Fibroblast of skin of left quadriceps (primary cell): Measurements from ENCODE around the gene PLXNA4.
"Not testable (repeated sequence)": the region's sequence is repeated elsewhere in the genome, so short reads cannot be mapped to it uniquely, and the experiment has no call there.

Source experiments
- DNase-seq, 2 experiments: peaks; one replicate each; pipeline ENCODE4 v3.0.0-alpha.2; 2013; ENCODE audit warnings: low read depth in 2 of 2

Gene PLXNA4

DNA sequence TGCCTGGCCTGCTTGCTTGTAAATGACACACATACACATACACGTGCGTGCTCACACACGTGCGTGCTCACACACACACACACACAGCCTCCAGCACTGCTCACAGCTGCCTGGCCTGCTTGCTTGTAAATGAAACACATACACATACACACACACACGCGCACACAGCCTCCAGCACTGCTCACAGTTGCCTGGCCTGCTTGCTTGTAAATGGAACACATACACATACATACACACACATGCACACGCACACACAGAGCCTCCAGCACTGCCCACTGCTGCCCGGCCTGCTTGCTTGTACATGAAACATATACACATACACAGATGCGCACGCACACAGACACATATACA, 397.2 kb downstream of the PLXNA4 start:
- DNase-seq: no peak

DNA sequence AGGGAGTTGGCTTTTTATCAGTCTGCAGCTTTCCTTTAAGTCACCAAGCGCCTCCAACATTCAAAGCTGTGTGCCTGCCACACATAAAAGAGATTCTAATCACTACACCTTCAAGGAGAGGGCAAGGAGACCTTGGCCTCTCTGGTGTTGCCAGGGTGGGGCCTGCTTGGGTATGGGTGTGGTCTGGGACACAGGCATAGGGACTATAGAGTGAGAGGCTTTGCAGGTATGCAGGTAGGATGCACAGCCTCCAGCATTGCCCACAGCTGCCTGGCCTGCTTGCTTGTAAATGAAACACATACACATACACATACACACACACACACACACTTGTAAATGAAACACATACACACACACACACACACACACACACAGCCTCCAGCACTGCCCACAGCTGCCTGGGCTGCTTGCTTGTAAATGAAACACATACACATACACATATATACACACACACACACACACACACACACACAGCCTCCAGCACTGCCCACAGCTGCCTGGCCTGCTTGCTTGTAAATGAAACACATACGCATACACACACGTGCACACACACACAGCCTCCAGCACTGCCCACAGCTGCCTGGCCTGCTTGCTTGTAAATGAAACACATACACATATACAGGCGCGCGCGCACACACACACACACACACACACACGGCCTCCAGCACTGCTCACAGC, 397.7 kb downstream of the PLXNA4 start:
- DNase-seq: not testable (repeated sequence)

DNA sequence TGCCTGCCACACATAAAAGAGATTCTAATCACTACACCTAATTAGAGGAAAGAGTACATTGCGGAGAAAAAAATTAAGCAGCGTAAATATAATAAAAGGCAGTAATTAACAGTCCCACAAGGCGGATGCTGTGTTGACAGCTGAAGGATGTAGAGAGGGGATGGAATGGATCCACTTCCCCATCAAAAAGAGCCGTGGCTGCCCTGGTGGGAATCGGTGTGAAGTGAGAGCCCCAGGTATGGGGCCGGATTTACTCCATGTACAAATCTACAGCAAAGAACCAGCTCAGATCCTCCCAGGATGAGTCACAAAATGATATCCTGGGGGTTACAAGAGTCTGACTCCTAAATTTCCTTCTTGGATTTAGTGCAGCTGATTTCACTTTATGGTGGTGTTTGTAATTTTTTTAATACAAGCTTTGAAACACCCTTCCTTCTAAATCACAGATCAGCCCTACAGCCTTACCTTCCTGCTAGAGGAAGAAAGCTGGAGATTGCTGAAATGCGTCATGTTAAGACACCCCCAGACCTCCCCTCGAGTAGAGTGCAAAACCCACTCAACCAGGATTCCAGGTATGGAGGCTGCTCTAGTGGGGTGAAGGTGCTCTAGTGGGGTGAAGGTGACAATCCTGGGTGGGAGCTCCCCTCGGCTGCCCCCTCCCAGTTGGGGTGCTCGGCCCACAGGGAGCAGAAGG, 398.4 kb downstream of the PLXNA4 start:
- DNase-seq: no peak

DNA sequence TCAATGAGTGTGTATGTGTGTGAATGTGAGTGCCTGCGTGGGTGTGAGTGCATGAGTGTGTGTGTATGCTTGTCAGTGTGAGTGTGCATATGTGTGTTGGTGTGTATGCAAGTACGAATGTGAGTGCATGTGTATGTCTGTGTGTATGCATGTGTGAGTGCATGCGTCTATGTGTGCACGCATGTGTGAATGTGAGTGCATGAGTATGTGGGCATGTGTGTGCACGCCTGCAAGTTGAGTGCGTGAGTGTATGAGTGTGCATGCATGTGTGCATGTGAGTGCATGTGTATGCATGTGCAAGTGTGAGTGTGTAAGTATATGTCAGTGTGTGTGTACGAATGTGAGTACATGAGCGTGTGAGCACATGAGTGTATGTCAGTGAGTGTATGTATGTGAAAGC, 399.6 kb downstream of the PLXNA4 start:
- no peak for DNase-seq

DNA sequence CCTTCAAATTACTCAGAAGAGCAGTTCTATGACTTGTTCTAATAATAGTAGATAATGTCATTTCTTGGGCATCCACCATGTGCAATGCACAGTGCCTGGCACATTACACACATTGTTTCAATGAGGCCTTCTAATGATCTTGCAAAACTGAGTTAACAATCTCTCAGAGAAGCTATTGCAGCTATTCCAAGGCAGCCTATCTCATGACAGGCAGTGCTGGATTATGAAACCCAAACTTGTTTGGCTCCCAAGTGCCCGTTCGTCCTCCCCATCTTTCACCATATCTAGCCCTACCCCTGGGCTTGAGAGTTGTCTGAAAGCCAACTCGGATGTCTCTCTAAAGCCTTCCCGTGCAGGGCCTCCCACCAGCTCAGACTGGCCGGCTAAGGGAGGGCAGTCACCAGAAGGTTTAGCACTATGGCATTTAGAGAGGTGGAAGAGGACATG, 405.1 kb downstream of the PLXNA4 start:
- DNase-seq: no peak

DNA sequence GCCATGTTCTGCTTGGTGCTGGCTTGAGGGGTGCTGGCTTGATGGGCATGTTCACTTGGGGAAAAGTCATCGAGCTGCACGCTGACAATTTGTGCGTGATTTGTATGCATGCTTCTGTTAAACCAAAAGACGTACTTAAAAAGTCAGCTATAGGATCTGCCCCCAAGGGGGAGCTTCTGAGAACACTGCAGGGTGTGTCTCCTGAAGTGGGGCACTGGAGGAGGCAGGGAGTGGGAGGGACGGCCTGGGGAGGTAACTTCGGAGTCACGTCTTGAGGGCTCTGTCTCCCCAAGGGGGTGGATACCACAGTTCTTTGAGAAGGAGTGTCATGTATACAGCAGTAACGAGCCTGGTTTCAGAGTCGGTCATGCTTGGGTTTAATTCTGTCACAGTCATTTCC, 406.5 kb downstream of the PLXNA4 start:
- DNase-seq: no peak

DNA sequence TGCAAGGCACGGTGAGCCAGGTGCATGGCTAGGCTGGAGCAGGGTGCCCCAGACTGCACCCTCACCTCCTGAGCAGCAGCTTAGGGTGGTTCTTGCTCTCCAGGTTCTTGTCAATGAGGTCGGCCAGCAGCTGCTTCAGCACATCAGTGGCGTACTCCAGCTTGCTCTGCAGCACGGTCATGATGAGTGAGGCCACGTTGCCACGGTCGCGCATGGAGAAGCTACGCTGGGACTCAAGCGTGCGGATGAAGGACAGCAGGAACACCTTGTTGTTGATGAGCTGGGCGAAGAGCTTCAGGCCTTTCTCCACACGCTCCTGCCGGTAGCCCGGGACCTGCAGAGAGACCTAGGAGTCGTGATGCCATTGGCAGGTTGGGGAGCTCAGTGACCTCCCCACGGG, 408.0 kb downstream of the PLXNA4 start:
- no peak for DNase-seq

DNA sequence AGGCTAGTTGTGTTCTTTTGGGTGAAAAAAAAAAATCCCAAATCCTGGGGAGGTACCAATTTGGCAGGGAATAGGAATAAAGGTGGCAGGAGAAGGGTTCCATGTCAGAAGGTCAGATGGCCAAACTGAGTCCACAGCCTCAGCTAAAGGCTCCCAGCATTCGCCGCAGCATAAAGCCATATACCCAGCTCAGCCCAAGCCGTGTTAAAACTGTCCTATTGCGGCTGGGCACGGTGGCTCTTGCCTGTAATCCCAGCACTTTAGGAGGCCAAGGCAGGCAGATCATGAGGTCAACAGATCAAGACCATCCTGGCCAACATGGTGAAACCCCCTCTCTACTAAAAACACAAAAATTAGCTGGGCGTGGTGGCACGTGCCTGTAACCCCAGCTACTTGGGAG, 410.6 kb downstream of the PLXNA4 start:
- DNase-seq: not testable (repeated sequence)

DNA sequence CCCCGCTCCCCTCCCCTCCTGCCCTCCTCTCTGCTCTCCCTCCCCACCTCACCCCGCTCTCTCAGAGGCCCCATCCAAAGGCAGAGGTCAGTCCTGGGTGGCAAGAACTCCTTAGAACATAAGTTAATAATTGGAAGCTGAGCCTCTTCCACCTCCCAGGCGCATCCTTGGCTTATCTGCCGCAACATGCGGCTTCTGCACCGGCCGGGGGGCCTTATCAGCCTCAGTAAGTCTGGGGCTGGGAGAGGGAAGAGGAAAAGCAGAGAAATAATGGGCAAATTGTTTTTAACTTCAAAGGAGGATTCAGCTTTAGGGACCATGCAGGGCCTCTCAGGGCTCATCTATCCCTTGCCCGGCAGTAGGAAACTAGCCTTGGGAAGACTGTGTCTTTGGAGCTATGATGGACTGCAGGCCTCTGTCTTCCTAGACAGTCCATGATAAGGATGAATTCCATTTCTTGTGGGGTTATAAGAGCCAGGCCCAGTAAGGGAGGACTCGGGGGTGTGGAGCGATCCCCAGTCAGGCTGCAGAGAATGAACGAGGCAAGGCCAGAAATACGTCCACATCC, 411.6 kb downstream of the PLXNA4 start:
- DNase-seq: no peak

DNA sequence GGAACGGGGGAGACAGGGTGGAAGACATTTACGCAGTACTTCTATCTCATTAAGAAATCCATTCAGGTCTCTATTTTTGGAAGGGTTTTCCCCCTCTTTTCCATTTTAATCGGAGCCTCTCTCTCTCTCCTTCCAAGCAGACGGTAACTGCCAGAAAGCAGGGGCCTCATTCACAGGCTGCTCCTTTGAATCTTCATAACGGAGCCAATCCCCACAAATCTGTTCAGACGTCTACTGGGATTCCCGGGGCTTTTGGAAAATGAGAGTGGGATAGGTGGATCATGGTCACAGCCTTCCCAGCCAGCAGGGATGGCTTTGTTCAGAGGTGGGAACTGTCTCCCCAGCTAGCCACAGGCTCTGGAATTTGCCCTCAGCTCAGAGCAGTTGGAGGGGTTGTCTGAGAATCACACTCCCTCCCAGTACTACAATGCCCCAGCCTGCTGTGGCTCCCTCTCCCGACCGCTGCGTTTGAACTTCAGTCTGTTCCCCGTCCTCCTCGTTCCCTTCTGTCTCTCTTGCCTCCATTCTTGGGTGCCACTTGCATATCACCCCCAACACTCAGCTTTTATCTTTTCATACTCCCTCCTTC, 413.6 kb downstream of the PLXNA4 start:
- DNase-seq: no peak

DNA sequence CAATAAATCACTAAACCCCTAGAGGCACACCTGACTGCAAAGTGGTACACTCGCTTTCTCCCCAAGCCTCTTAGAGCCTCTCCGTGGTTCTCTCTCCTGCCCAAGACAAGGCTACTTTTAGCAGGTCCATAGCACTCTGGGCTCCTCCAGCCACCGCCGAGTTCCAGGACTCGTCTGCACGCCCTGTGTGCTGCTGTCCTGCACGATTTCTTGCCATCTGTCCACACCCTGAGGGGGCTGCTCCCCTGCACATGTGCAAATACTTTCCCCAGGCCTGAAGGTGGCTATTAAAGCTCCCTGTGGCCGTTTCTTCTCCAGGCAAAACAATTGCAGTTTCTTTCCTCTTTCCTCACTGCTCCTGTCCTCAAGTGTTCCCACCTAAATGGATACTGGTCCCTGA, 414.3 kb downstream of the PLXNA4 start:
- no peak for DNase-seq

DNA sequence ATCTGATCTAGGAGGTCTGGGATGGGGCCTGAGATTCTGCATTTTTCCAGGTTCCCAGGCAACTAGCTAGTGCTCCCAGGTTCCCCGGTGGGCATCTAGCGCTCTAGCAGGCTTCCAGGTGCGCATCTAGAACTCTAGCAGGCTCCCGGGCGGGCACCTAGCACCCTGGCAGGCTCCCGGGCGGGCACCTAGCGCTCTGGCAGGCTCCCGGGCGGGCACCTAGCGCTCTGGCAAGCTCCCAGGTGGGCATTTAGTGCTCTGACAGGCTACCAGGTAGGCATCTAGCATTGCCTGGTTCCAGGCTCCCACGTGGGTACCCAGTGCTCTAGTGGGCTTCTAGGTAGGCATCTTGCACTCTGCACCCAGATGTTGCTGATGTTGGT, 414.7 kb downstream of the PLXNA4 start:
- no peak for DNase-seq

DNA sequence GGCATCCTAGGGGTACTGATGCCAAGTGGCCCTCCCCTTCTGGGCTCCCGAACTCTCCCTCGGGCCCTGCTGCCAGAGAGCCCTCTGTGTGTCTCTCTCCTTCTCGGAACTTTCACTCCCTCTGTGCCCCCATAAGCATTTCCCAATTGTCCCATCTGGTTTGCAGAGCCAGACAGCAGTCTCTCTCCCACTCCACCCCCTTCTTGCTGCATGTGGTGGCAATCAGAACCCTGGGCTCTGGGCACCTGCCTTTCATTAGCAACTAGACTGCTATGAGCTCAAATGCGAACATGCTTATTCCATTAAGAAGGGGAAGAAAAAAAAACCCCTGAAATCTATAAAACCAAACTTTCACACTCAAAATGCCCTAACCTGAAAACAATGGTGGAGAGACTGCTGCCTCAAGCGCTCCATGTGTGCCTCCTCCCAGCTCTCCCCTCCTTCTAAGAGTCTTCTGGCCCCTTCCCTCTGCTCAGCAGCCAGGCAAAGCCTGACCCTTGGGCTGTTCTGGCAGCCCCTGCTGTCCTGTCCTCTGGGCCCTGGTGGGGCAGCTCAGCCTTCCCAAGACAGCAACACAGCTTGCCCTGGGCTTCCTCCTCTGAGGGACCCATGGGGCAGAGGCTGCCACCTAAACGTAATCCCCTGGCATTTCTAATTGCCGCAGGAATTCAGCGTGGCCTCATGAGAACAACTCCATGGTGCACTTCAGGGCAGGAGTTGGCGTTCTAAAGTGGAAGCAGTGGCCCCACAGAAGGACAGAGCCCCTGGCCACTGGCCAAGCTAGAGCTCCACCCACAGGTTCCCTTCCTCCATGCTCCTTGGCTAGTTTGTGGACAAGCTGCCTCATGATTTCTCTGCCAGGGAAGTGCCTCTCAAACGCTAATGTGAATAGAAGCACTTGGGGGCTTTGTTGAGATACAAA, 415.4 kb downstream of the PLXNA4 start:
- peak; percentile 72 for DNase-seq

DNA sequence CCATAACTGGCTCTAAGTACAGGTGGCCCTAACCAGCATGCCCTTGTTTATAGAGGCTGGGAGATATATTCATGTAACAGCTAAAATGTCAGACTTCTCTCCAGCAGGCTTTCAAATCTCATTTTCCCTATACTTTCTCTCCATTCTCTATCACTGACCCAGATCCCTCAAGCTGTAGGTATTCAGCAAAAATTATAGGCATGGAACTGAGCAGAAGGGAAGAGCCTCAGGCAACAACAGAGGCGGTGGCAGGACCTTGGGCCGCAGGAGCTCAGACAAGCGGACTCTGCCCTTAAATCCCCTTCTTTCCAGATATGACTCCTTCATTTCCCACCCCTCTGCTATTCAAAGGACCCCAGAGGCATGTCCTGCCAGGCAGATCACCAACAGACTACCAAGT, 417.4 kb downstream of the PLXNA4 start:
- no peak for DNase-seq

DNA sequence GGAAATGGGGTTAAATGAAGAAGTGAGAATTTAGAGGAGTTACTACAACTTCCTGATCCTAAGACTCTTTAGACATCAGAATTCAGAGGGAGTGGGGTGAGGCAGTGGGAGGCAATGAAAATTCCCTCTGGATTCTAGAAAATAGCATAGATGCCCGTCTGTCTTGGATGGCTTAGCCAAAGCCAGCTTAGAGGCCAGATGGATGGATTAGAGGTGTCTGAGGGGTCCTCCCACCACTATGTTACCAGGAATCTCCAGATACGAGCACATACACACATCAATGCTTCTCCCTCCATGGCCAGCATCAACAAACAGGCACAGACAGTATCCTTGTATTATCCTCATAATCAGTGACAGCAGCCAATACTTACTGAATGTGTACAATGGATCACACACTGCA, 418.1 kb downstream of the PLXNA4 start:
- DNase-seq: no peak

DNA sequence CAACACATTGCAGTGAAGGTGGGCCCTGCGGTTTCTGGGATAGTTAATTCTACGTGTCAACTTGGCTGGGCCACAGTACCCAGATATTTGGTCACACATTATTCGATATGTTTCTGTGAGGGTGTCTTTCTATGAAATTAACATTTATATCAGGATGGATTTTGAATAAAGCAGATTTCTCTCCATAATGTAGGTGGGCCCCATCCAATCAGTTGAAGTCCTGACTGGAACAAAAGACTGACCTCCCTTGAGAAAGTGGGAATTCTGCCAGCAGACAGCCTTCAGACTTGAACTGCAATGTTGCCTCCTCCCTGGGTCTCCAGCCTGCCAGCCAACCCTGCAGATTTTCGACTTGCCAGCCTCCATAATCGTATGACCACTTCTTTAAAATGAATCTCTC, 420.6 kb downstream of the PLXNA4 start:
- no peak for DNase-seq

DNA sequence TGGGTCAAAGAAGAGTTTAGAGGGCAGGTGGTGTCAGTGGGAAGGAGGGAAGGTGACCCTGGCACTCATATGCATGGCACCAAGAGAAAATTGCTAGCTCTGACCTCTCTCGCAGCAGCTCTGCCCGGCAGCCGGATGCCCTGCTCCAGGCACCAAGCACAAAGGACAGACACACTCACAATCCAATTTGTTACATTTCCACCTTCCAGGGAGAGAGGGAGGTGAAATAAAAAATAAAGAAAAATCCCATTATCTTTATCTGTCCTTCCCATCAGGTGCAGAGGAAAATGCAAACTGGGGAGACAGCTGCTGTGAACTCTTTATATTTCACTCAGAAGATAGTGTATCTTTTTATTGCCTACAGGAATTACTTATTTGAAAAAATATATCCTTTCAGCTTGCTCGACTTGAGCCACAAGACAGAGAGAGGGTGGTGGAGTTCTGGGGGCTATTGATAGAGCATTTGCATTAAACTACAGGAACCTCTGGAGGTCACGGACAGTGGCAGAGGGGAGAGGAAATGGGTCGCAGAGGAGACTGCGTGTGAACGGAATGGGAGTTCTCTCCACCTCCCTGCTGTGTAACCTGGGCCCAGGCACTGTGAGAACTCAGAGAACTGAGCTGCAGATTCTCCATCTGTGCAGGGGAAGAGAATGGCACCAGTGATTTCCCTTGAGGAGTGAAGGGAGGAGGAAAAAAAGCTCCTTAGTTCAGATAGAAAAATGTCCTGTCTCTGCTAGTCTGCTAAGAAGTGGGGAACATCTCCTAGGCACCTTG, 421.4 kb downstream of the PLXNA4 start:
- DNase-seq: no peak

DNA sequence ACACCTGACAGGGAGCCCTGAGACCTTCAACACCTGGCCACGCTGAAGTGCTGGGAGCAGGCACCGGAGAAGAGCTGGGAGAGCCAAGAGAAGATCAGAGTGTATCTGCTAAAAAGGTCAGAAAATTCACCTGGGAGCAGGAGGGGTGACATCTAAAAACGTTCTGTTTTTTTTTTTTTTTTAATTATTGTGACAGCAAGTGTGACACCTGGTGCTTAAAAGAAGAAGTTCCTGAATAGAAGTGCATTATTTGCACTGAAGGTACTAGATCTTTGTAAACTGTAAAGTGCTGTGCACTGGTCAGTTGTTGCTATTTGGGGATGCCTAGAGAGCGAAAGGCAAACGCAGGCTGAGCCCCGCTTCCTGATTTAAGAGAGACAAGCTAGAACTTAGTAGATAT, 422.0 kb downstream of the PLXNA4 start:
- DNase-seq: no peak

DNA sequence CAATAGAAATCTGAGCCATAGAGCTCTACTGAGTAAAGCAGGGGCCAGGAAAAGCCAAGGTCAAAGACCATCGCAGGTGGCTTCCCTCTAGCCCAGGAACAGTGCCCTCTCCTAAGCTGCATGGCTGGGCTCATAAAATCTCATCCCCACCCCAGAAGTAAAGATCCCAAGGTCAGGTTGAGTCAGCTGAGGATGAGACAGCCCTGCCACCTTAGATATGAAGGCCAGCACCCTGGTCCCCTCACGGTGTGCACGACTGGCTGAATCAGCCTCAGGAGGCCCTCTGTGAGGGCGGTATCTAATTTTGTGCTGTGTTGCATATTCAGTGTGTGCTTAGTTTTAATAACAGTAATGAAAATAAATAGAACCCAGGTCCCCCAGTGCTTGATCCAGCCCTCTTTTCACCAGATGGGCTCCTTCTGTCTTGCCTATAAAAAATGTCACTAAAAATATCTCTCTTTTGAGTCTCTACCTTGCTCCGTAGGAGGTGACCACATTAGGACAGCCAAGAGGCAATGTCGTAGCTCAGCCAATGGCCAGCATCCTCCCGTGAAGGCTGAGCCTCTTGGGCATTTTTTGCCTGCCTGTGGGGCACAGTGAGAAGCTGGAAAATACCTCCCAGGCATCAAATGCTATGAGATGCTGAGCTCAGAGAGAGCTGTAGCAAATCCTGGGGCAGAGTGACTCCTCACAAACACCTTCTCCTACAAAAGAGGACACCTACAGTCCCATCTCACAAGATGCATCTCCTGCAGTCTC, 424.0 kb downstream of the PLXNA4 start:
- no peak for DNase-seq

DNA sequence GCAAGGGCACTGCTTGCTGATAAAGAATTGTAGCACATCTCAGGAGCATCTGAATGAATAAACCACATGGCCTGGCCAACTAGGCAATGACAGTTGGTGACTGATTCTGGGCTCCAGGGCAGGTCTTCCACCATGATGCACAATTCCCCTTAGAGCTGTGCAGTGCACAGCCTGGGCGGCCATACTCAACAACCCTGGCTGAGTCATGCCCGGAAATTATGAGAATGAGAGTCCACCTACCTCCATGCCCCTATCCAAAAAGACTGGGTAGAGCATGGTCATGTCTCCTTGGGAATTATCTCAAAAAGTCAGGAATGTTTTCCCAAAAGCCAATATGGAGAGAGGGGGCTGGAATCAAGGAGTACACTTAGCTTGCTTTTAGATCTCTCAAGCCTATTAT, 425.6 kb downstream of the PLXNA4 start:
- no peak for DNase-seq
